Epithelial cell of umbilical artery (primary cell): ENCODE results near the gene PIK3CD. TPM values are rescaled to one million over a fixed set of nuclear protein-coding genes. Genes with fewer than 3 reads are reported as not detected.

Experiments used
- total RNA-seq: library from RNA; depleted of rRNA; stranded (reverse); fragments of >200 nt; gene quantifications from 2 replicates; pipeline ENCODE4 v1.2.3, GENCODE V29; 2014

The PIK3CD gene
- 2.3 and 4.2 TPM in 2 replicates for total RNA-seq

GRCh38 chr1:9651565-9652378, at the start of gene PIK3CD:
PIK3CD (plus strand) TSS chr1:9651731; CDS start chr1:9710456, 58,725 bp downstream.

Other genes with a start within 250 kb of the PIK3CD start
- 8.4 and 13.8 TPM in 2 replicates for gene SLC25A33, start 112.3 kb upstream of the PIK3CD start, total RNA-seq
- gene TMEM201, start 62.8 kb upstream of the PIK3CD start, total RNA-seq: 4.2 and 5.5 TPM in 2 replicates
- gene CLSTN1, start 172.2 kb downstream of the PIK3CD start, total RNA-seq: 59.4 and 66.1 TPM in 2 replicates